Erythroblast (primary cell): ENCODE measurements around the gene CPM.

Experiments used
- GATA1 ChIP-seq: IDR thresholded peaks from 2 replicates; pipeline ENCODE4 v1.6.1; 2011; ENCODE audit warnings: low read depth, mild to moderate bottlenecking, control low read depth, low read length, moderate library complexity
- POLR2A ChIP-seq: IDR thresholded peaks from 2 replicates; pipeline ENCODE4 v1.6.1; 2011; ENCODE audit warnings: mild to moderate bottlenecking, low read length

GRCh38 chr12:68842123-68842522 is 90.8 kb downstream of the CPM start:
- TF ChIP-seq POLR2A, result no peak
- no peak for TF ChIP-seq GATA1
